Spleen (tissue), 7 donors: ENCODE results near the gene MAST2.

Source experiments
- POLR2A ChIP-seq, 3 donors: fragments of 450-650 bp; IDR thresholded peaks; one replicate each; pipeline ENCODE4 v1.5.1; 2017; ENCODE audit warnings: antibody characterized with exemption in 3 of 3, mild to moderate bottlenecking in 1 of 3
- POLR2AphosphoS5 ChIP-seq, 3 donors: sonication (generic); formaldehyde crosslinking; IDR thresholded peaks; one replicate each; pipeline ENCODE4 v1.5.1; 2017; ENCODE audit warnings: antibody characterized with exemption in 3 of 3
- TF ChIP-seq, protein P1 (sequence below), 11 experiments: fragments of 200-600 bp in 7 of 11; fragments of 450-650 bp in 4 of 11; sonication (generic) in 4 of 11; IDR thresholded peaks in 8 of 11; conservative IDR thresholded peaks in 3 of 11; 1 replicate in 7 of 11; 2 replicates in 4 of 11; pipeline versions ENCODE4 v1.4.0 to v1.8.0; 2016 to 2021; ENCODE audit warnings: antibody characterized with exemption in 11 of 11, inconsistent platforms in 4 of 11, mild to moderate bottlenecking in 1 of 11
- donor health status: DM: no; HTN: no; CAD: no; lungs with moderate emphysema.
- donor health status: DM: no; HTN: no; CAD: no.
- donor health status: DM: no; HTN: no; CAD: no.

- TF ChIP-seq, protein P1, sequence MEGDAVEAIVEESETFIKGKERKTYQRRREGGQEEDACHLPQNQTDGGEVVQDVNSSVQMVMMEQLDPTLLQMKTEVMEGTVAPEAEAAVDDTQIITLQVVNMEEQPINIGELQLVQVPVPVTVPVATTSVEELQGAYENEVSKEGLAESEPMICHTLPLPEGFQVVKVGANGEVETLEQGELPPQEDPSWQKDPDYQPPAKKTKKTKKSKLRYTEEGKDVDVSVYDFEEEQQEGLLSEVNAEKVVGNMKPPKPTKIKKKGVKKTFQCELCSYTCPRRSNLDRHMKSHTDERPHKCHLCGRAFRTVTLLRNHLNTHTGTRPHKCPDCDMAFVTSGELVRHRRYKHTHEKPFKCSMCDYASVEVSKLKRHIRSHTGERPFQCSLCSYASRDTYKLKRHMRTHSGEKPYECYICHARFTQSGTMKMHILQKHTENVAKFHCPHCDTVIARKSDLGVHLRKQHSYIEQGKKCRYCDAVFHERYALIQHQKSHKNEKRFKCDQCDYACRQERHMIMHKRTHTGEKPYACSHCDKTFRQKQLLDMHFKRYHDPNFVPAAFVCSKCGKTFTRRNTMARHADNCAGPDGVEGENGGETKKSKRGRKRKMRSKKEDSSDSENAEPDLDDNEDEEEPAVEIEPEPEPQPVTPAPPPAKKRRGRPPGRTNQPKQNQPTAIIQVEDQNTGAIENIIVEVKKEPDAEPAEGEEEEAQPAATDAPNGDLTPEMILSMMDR (IDR thresholded peaks at IDR 0.05 in 8 of 11, conservative IDR thresholded peaks at IDR 0.05 in 3 of 11): no peak
- TF ChIP-seq POLR2AphosphoS5 (IDR thresholded peaks at IDR 0.05) (no peak), POLR2A (IDR thresholded peaks at IDR 0.05) (no peak)
Measured at GRCh38 chr1:45859221-45859620, 55.8 kb downstream of the MAST2 start.
